Mesothelial cell of epicardium (in vitro differentiated cells): ENCODE measurements around the gene HSD17B12. TPM values are rescaled to one million over a fixed set of nuclear protein-coding genes. Genes with fewer than 3 reads are reported as not detected.

ENCODE experiments used
- DNase-seq, 2 experiments: peaks; one replicate each; pipeline ENCODE4 v3.0.0; 2021; ENCODE audit warnings: low spot score in 2 of 2; ENCODE audit not compliant: unreplicated experiment in 2 of 2
- H3K27ac Mint-ChIP-seq: 2 replicates; pipeline ENCODE4 v1.8.0; 2021; ENCODE audit warnings: mixed read lengths
- H3K27me3 Mint-ChIP-seq: 2 replicates; pipeline ENCODE4 v1.8.0; 2021; ENCODE audit warnings: low read depth, mixed read lengths
- H3K36me3 Mint-ChIP-seq: 2 replicates; pipeline ENCODE4 v1.8.0; 2021; ENCODE audit warnings: mixed read lengths
- H3K4me1 Mint-ChIP-seq: 2 replicates; pipeline ENCODE4 v1.8.0; 2021; ENCODE audit warnings: mixed read lengths
- H3K4me3 Mint-ChIP-seq: 2 replicates; pipeline ENCODE4 v1.8.0; 2021; ENCODE audit warnings: mild to moderate bottlenecking, moderate library complexity, mixed read lengths
- H3K9me3 Mint-ChIP-seq: 2 replicates; pipeline ENCODE4 v1.8.0; 2021; ENCODE audit warnings: mixed read lengths
- CTCF ChIP-seq: fragments of 200-600 bp; sonication (generic); IDR thresholded peaks from one replicate; pipeline ENCODE4 v1.5.0; 2021; ENCODE audit warnings: antibody characterized with exemption; ENCODE audit not compliant: unreplicated experiment
- total RNA-seq: library from RNA; stranded (reverse); gene quantifications from 3 replicates; pipeline ENCODE4 v1.2.1, GENCODE V29; 2021

The HSD17B12 gene
- total RNA-seq, 1 donor from 2014 or later = 99.9 TPM

GRCh38 chr11:43689167-43689566 lies 8.6 kb downstream of the HSD17B12 start:
- no peak overlapping the region for H3K4me3 Mint-ChIP-seq
- TF ChIP-seq CTCF = no peak
- H3K27me3 Mint-ChIP-seq = no peaks in the 10 kb centered on the region
- H3K36me3 Mint-ChIP-seq = peaks cover 22% of the 10 kb centered on the region
- H3K9me3 Mint-ChIP-seq = peaks cover 5% of the 10 kb centered on the region
- peaks cover 23% of the 10 kb centered on the region for H3K4me1 Mint-ChIP-seq
- DNase-seq = no peak
- H3K27ac Mint-ChIP-seq = no peak overlapping the region

- Mint-ChIP-seq H3K27me3 (no peaks in the 10 kb centered on the region), H3K9me3 (peaks cover 8% of the 10 kb centered on the region), H3K4me1 (peaks cover 10% of the 10 kb centered on the region), H3K27ac (no peak overlapping the region), H3K36me3 (peaks cover 13% of the 10 kb centered on the region), H3K4me3 (no peak overlapping the region)
- DNase-seq = no peak
- TF ChIP-seq CTCF = no peak
These were observed 10.6 kb downstream of the HSD17B12 start for GRCh38 chr11:43690929-43691725.

- Mint-ChIP-seq H3K9me3 (peaks cover 10% of the 10 kb centered on the region), H3K4me1 (peaks cover 6% of the 10 kb centered on the region), H3K36me3 (peaks cover 19% of the 10 kb centered on the region), H3K27me3 (no peaks in the 10 kb centered on the region), H3K27ac (no peak overlapping the region), H3K4me3 (no peak overlapping the region)
- no peak for DNase-seq
- TF ChIP-seq CTCF = no peak
These were observed 11.3 kb downstream of the HSD17B12 start for GRCh38 chr11:43691806-43692205.

GRCh38 chr11:43693069-43693468 lies 12.5 kb downstream of the HSD17B12 start:
- H3K36me3 Mint-ChIP-seq = peaks cover 19% of the 10 kb centered on the region
- no peaks in the 10 kb centered on the region for H3K27me3 Mint-ChIP-seq
- H3K4me1 Mint-ChIP-seq = no peaks in the 10 kb centered on the region
- H3K4me3 Mint-ChIP-seq = no peak overlapping the region
- H3K27ac Mint-ChIP-seq = no peak overlapping the region
- TF ChIP-seq CTCF = no peak
- no peak for DNase-seq
- peaks cover 10% of the 10 kb centered on the region for H3K9me3 Mint-ChIP-seq

GRCh38 chr11:43693731-43694130 lies 13.2 kb downstream of the HSD17B12 start:
- Mint-ChIP-seq H3K9me3 (peaks cover 10% of the 10 kb centered on the region), H3K36me3 (peaks cover 19% of the 10 kb centered on the region), H3K27me3 (no peaks in the 10 kb centered on the region), H3K4me1 (no peaks in the 10 kb centered on the region), H3K27ac (no peak overlapping the region), H3K4me3 (no peak overlapping the region)
- no peak for TF ChIP-seq CTCF
- DNase-seq = no peak
